ENCODE results near the gene UBE2I.

DNA sequence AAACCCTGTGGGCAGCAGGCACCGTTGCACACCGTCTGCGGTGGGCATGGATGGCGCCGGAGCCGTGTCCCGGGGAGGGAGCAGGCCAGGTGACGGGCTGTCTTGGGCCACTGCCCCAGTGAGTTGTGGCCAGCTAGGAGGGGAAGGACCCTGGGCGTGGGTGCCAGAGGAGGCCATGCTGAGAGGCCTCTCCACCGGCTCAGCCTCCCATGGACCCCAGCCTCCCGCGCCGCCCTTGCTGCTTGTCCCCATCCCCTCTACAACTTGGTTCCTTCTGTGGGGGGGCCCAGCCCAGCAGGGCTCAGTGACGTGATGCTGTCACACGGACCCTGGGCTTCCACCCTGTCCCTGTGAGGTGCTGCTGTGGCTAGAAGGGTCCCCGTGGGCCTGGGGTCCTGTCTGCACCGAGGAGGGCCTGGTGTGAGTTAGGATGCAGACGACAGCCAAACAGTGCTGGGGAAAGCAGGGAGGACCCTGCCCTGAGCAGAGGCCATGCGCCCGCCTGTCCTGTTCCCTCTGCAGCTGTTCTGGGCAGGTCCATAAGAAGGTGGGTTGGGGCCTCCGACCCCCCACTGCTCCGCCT is 11.3 kb downstream of the UBE2I start:
- TF ChIP-seq PRDM1 (tag by site-specific recombination; IDR thresholded peaks at IDR 0.05) (no peak), FEZF1 (tag by site-specific recombination; IDR thresholded peaks at IDR 0.05) (no peak), ZNF133 (tag by site-specific recombination; IDR thresholded peaks at IDR 0.05) (no peak), ZBTB1 (tag by site-specific recombination; IDR thresholded peaks at IDR 0.05) (no peak), ZNF707 (tag by site-specific recombination; IDR thresholded peaks at IDR 0.05) (no peak), ZNF501 (tag by site-specific recombination; IDR thresholded peaks at IDR 0.05) (no peak), TCF7L2 (IDR thresholded peaks at IDR 0.05; ENCODE audit: borderline replicate concordance, low read depth, low read length) (no peak), ZNF571 (tag by site-specific recombination; IDR thresholded peaks at IDR 0.05) (no peak)
- TF ChIP-seq, protein P1, sequence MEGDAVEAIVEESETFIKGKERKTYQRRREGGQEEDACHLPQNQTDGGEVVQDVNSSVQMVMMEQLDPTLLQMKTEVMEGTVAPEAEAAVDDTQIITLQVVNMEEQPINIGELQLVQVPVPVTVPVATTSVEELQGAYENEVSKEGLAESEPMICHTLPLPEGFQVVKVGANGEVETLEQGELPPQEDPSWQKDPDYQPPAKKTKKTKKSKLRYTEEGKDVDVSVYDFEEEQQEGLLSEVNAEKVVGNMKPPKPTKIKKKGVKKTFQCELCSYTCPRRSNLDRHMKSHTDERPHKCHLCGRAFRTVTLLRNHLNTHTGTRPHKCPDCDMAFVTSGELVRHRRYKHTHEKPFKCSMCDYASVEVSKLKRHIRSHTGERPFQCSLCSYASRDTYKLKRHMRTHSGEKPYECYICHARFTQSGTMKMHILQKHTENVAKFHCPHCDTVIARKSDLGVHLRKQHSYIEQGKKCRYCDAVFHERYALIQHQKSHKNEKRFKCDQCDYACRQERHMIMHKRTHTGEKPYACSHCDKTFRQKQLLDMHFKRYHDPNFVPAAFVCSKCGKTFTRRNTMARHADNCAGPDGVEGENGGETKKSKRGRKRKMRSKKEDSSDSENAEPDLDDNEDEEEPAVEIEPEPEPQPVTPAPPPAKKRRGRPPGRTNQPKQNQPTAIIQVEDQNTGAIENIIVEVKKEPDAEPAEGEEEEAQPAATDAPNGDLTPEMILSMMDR (tag by site-specific recombination; IDR thresholded peaks at IDR 0.05), result no peak
- TF ChIP-seq, protein P2, sequence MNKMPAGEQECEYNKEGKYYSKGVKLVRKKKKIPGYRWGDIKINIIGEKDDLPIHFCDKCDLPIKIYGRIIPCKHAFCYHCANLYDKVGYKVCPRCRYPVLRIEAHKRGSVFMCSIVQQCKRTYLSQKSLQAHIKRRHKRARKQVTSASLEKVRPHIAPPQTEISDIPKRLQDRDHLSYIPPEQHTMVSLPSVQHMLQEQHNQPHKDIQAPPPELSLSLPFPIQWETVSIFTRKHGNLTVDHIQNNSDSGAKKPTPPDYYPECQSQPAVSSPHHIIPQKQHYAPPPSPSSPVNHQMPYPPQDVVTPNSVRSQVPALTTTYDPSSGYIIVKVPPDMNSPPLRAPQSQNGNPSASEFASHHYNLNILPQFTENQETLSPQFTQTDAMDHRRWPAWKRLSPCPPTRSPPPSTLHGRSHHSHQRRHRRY (tag by site-specific recombination; IDR thresholded peaks at IDR 0.05), result no peak

All from HEK293 (cell line).